Endothelial cell of umbilical vein (primary cell): ENCODE measurements around the gene KDM7A. TPM values are rescaled to one million over a fixed set of nuclear protein-coding genes. Genes with fewer than 3 reads are reported as not detected.

ENCODE experiments used
- BruUV-seq: library from RNA; stranded (reverse); fragments of 400-500 nt; replicated peaks from 2 replicates; lab custom pipeline; 2021; lab: Mats Ljungman, UMichigan
- CTCF ChIA-PET: fragments of 300-600, 350-600 bp; sonication (Branson Sonifier 250); formaldehyde crosslinking; loops from one replicate; lab custom pipeline; 2021; ENCODE audit warnings: antibody characterized with exemption, inconsistent platforms; lab: Charles Lee
- POLR2A ChIA-PET: fragments of 300-600, 350-600 bp; sonication (Branson Sonifier 250); formaldehyde crosslinking; loops from one replicate; lab custom pipeline; 2021; ENCODE audit warnings: antibody characterized with exemption, inconsistent platforms; lab: Charles Lee
- DNase-seq: peaks from one replicate; pipeline ENCODE4 v3.0.0-alpha.2; 2011; ENCODE audit warnings: low read depth, low spot score
- FAIRE-seq: peaks from 2 replicates; lab custom pipeline; 2011; peaks lifted over from hg19 to GRCh38; lab: Jason Lieb, UNC
- H2AFZ ChIP-seq: 2 replicates; pipeline ENCODE4 v1.6.0; 2012; ENCODE audit warnings: low read depth, low read length, control low read depth, inconsistent platforms
- H3K27ac ChIP-seq: 2 replicates; pipeline ENCODE4 v1.5.1; 2011; ENCODE audit warnings: low read depth, mild to moderate bottlenecking, control low read depth, low read length, moderate library complexity; ENCODE audit not compliant: insufficient read depth
- H3K27me3 ChIP-seq, 2 experiments: 2 replicates each; pipeline versions ENCODE4 v1.6.0 to v1.6.1; 2011; ENCODE audit warnings: low read length in 2 of 2, mixed read lengths in 1 of 2; ENCODE audit not compliant: control insufficient read depth in 2 of 2, insufficient read depth in 2 of 2
- H3K36me3 ChIP-seq, 2 experiments: 2 replicates in 1 of 2; 3 replicates in 1 of 2; pipeline ENCODE4 v1.5.1; 2011; ENCODE audit warnings: low read length in 2 of 2, mild to moderate bottlenecking in 1 of 2, moderate library complexity in 1 of 2; ENCODE audit not compliant: control insufficient read depth in 2 of 2, insufficient read depth in 2 of 2; ENCODE audit errors: extremely low read depth in 1 of 2
- H3K4me1 ChIP-seq: 3 replicates; pipeline ENCODE4 v1.5.1; 2011; ENCODE audit warnings: mild to moderate bottlenecking, low read length; ENCODE audit not compliant: control insufficient read depth, insufficient read depth; ENCODE audit errors: extremely low read depth
- H3K4me2 ChIP-seq: 2 replicates; pipeline ENCODE4 v1.6.1; 2011; ENCODE audit warnings: low read length, control low read depth, mixed read lengths; ENCODE audit not compliant: insufficient read depth
- H3K4me3 ChIP-seq, 3 experiments: fragments of 200-600 bp in 1 of 3; sonication (generic), shearing (Covaris generic) in 1 of 3; replicated peaks in 1 of 3; 2 replicates each; pipeline ENCODE4 v1.5.1; 2011 to 2016; ENCODE audit warnings: control low read depth in 3 of 3, low read length in 3 of 3, mild to moderate bottlenecking in 2 of 3, inconsistent platforms in 1 of 3, low read depth in 1 of 3, moderate library complexity in 1 of 3; ENCODE audit not compliant: insufficient read depth in 1 of 3
- H3K79me2 ChIP-seq: 2 replicates; pipeline ENCODE4 v1.6.0; 2012; ENCODE audit warnings: low read length, inconsistent platforms; ENCODE audit not compliant: control insufficient read depth, insufficient read depth
- H3K9ac ChIP-seq: replicated peaks from 2 replicates; pipeline ENCODE3; 2011; ENCODE audit warnings: low read length, control low read depth; ENCODE audit not compliant: insufficient read depth; ENCODE audit errors: extremely low read depth
- H3K9me1 ChIP-seq: replicated peaks from 3 replicates; pipeline ENCODE4 v1.6.0; 2011; ENCODE audit warnings: mild to moderate bottlenecking, low read length; ENCODE audit not compliant: control insufficient read depth, insufficient read depth; ENCODE audit errors: extremely low read depth
- H3K9me3 ChIP-seq: replicated peaks from 2 replicates; pipeline ENCODE4 v1.5.1; 2012; ENCODE audit warnings: low read length, inconsistent platforms; ENCODE audit not compliant: control insufficient read depth, insufficient read depth
- H4K20me1 ChIP-seq: replicated peaks from 2 replicates; pipeline ENCODE3; 2011; ENCODE audit warnings: mild to moderate bottlenecking, low read length; ENCODE audit not compliant: control insufficient read depth, insufficient read depth; ENCODE audit errors: extremely low read depth
- EZH2 ChIP-seq: IDR thresholded peaks from 2 replicates; pipeline ENCODE4 v1.6.1; 2012; ENCODE audit warnings: borderline replicate concordance, low read depth, mild to moderate bottlenecking, moderate library complexity, low read length, inconsistent platforms; ENCODE audit not compliant: severe bottlenecking
- FOS ChIP-seq: IDR thresholded peaks from 2 replicates; pipeline ENCODE4 v1.6.1; 2011; ENCODE audit warnings: mild to moderate bottlenecking, low read length, moderate library complexity, borderline replicate concordance; ENCODE audit not compliant: insufficient read depth
- GATA2 ChIP-seq: IDR thresholded peaks from 2 replicates; pipeline ENCODE4 v1.7.0; 2011; ENCODE audit warnings: low read depth, mild to moderate bottlenecking, moderate library complexity, mixed read lengths, low read length; ENCODE audit not compliant: insufficient read length, insufficient read depth
- JUN ChIP-seq: IDR thresholded peaks from 2 replicates; pipeline ENCODE4 v1.6.1; 2011; ENCODE audit warnings: borderline replicate concordance, low read depth; ENCODE audit not compliant: insufficient read length, insufficient read depth
- MYC ChIP-seq: IDR thresholded peaks from one replicate; pipeline ENCODE4 v1.6.1; 2011; ENCODE audit warnings: mild to moderate bottlenecking, low read depth, low read length
- POLR2A ChIP-seq: IDR thresholded peaks from 2 replicates; pipeline ENCODE4 v1.6.1; 2012; ENCODE audit warnings: low read depth, mild to moderate bottlenecking, control low read depth, low read length
- POLR2AphosphoS5 ChIP-seq: IDR thresholded peaks from 2 replicates; pipeline ENCODE4 v1.6.1; 2012; ENCODE audit warnings: low read depth, mild to moderate bottlenecking, control low read depth, low read length, moderate library complexity; ENCODE audit not compliant: insufficient read depth
- dilution Hi-C: fragments of 300-500 bp; cut with MboI; formaldehyde crosslinking; loops from one replicate; pipeline ENCODE4 v1.15.0; 2019; ENCODE audit warnings: low sequenced_read_pairs; ENCODE audit not compliant: extremely low pct_ligation_motif_present
- intact Hi-C: fragments of 100-400 bp; cut with micrococcal nuclease; formaldehyde crosslinking; loops from one replicate; pipeline ENCODE4 v1.10.0; 2022
- polyA plus RNA-seq, 4 experiments: library from polyadenylated mRNA; depleted of rRNA in 3 of 4; stranded (reverse) in 3 of 4; unstranded in 1 of 4; fragments of >200 nt; gene quantifications; 2 replicates each; pipeline versions ENCODE4 v1.2.1 to v1.2.3, GENCODE V29; 2011 to 2012; ENCODE audit warnings: missing spikeins in 1 of 4
- total RNA-seq: library from RNA; stranded (reverse); gene quantifications from 2 replicates; pipeline ENCODE4 v1.2.3, GENCODE V29; 2021
- TF ChIP-seq, protein P1 (sequence below), 2 donors: IDR thresholded peaks; 1 replicate in 1 of 2; 2 replicates in 1 of 2; pipeline ENCODE4 v1.5.1; 2011; ENCODE audit warnings: low read length in 2 of 2, mild to moderate bottlenecking in 2 of 2, moderate library complexity in 2 of 2, control low read depth in 1 of 2, inconsistent platforms in 1 of 2, low read depth in 1 of 2; ENCODE audit not compliant: insufficient read depth in 1 of 2; ENCODE audit errors: extremely low read depth in 1 of 2
- TF ChIP-seq, protein P2 (sequence below): IDR thresholded peaks from 2 replicates; pipeline ENCODE4 v1.6.1; 2011; ENCODE audit not compliant: insufficient read depth, insufficient read length

KDM7A gene
- total and polyA plus RNA-seq, 2 donors (not counting 3 experiments of a cell fraction or from before 2014, with no cell fraction given), result 2.4 to 7.3 TPM

DNA sequence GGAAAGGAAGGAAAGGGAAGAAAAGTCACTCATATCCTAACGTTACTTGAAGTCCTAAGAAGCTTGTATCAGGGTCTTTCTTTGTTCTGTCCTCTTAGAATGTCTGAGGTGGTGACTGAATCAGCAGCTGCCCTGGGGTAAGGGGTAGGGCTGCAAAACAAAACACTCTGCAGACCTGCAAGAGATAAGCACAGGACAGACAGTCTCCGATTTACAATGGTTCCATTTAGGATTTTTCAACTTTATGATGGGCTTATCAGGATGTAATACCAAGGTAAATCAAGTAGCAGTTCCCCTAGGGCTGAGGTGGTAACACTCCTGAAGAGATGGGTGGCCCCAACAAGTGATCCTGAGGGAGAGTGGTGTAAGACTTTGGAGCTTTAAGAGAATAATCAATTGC lies 16.5 kb downstream of the KDM7A start:
- H3K27me3 ChIP-seq, result no peaks in the 10 kb centered on the region
- H2AFZ ChIP-seq, result no peak overlapping the region
- no peak for TF ChIP-seq FOS
- no peak for TF ChIP-seq EZH2
- no peak for TF ChIP-seq POLR2A
- no peak for TF ChIP-seq MYC
- TF ChIP-seq, protein P1, sequence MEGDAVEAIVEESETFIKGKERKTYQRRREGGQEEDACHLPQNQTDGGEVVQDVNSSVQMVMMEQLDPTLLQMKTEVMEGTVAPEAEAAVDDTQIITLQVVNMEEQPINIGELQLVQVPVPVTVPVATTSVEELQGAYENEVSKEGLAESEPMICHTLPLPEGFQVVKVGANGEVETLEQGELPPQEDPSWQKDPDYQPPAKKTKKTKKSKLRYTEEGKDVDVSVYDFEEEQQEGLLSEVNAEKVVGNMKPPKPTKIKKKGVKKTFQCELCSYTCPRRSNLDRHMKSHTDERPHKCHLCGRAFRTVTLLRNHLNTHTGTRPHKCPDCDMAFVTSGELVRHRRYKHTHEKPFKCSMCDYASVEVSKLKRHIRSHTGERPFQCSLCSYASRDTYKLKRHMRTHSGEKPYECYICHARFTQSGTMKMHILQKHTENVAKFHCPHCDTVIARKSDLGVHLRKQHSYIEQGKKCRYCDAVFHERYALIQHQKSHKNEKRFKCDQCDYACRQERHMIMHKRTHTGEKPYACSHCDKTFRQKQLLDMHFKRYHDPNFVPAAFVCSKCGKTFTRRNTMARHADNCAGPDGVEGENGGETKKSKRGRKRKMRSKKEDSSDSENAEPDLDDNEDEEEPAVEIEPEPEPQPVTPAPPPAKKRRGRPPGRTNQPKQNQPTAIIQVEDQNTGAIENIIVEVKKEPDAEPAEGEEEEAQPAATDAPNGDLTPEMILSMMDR (IDR thresholded peaks at IDR 0.05; ENCODE audit: extremely low read depth in 1 of 2, insufficient read depth in 1 of 2, low read depth in 1 of 2, low read length in 2 of 2), result no peak
- TF ChIP-seq GATA2, result no peak
- TF ChIP-seq POLR2AphosphoS5, result no peak
- TF ChIP-seq, protein P2, sequence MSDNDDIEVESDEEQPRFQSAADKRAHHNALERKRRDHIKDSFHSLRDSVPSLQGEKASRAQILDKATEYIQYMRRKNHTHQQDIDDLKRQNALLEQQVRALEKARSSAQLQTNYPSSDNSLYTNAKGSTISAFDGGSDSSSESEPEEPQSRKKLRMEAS, result no peak
- TF ChIP-seq JUN, result no peak
- no peaks in the 10 kb centered on the region for H3K9me1 ChIP-seq
- H4K20me1 ChIP-seq, result no peaks in the 10 kb centered on the region
- H3K4me1 ChIP-seq, result peaks cover 1% of the 10 kb centered on the region
- POLR2A ChIA-PET, result no interaction called here
- no peaks in the 10 kb centered on the region for H3K36me3 ChIP-seq
- no peak overlapping the region for H3K27ac ChIP-seq
- no peak overlapping the region for H3K4me2 ChIP-seq
- intact Hi-C loops, result no loop called here
- DNase-seq (peak; percentile 15), FAIRE-seq (peak; percentile 63)
- peaks cover 9% of the 10 kb centered on the region for H3K79me2 ChIP-seq
- CTCF ChIA-PET, result no interaction called here
- BruUV-seq, result no TSS peak
- no peaks in the 10 kb centered on the region for H3K9me3 ChIP-seq
- dilution Hi-C loops, result no loop called here
- no peak overlapping the region for H3K4me3 ChIP-seq
- H3K9ac ChIP-seq, result no peak overlapping the region
